K562 (cell line): ENCODE data around the gene MEIS1. TPM values are rescaled to one million over a fixed set of nuclear protein-coding genes. Genes with fewer than 3 reads are reported as not detected.
A peak's percentile ranks its signal among the peaks of the same experiment; 100 is the strongest.

Experiments
- ARHGAP35 ChIP-seq: fragments of 450-650 bp; IDR thresholded peaks from 2 replicates; pipeline ENCODE4 v1.6.1; 2018; ENCODE audit not compliant: partially characterized antibody
- ARID2 ChIP-seq: fragments of 450-650 bp; IDR thresholded peaks from 2 replicates; pipeline ENCODE4 v1.6.1; 2017; ENCODE audit warnings: antibody characterized with exemption, mild to moderate bottlenecking
- BCOR ChIP-seq: fragments of 450-650 bp; IDR thresholded peaks from 2 replicates; pipeline ENCODE4 v1.6.1; 2016
- CBX8 ChIP-seq: fragments of 200-600 bp; sonication (generic); IDR thresholded peaks from 2 replicates; pipeline ENCODE4 v1.6.1; 2012; ENCODE audit warnings: borderline replicate concordance, mixed run types, low read depth, mild to moderate bottlenecking, moderate library complexity, mixed read lengths, low read length, control low read depth, inconsistent platforms; ENCODE audit not compliant: poor library complexity, severe bottlenecking; ENCODE audit errors: extremely low read depth
- FOS ChIP-seq: IDR thresholded peaks from 3 replicates; pipeline ENCODE4 v1.6.1; 2011; ENCODE audit not compliant: insufficient read length; ENCODE audit errors: extremely low read depth
- HDAC2 ChIP-seq: fragments of 450-650 bp; IDR thresholded peaks from 2 replicates; pipeline ENCODE4 v1.6.1; 2016; ENCODE audit warnings: mild to moderate bottlenecking
- JUNB ChIP-seq: fragments of 450-650 bp; formaldehyde crosslinking; conservative IDR thresholded peaks from 2 replicates; pipeline ENCODE4 v1.4.0; 2020; ENCODE audit warnings: mild to moderate bottlenecking
- MLLT1 ChIP-seq, 2 experiments: fragments of 450-650 bp; IDR thresholded peaks; 2 replicates each; pipeline ENCODE4 v1.6.1; 2016
- RAD21 ChIP-seq, 2 experiments: fragments of 250-450 bp in 1 of 2; fragments of 450-650 bp in 1 of 2; sonication (Bioruptor Pico) in 1 of 2; formaldehyde crosslinking in 1 of 2; IDR thresholded peaks in 1 of 2; conservative IDR thresholded peaks in 1 of 2; 2 replicates each; pipeline versions ENCODE4 v1.4.0 to v1.8.0; 2020 to 2022; ENCODE audit warnings: mild to moderate bottlenecking in 2 of 2, moderate library complexity in 1 of 2
- RHOXF2B ChIP-seq: fragments of 250-450 bp; sonication (Bioruptor Pico); conservative IDR thresholded peaks from 2 replicates; pipeline ENCODE4 v1.5.1; 2021
- SMARCA5 ChIP-seq: fragments of 450-650 bp; IDR thresholded peaks from 2 replicates; pipeline ENCODE4 v1.6.1; 2016
- THAP7 ChIP-seq: fragments of 250-450 bp; sonication (Bioruptor Pico); IDR thresholded peaks from 2 replicates; pipeline ENCODE4 v1.5.0; 2021
- ZNF197 ChIP-seq: fragments of 200-800 bp; sonication (Bioruptor generic); IDR thresholded peaks from 2 replicates; pipeline ENCODE4 v1.6.1; 2016; ENCODE audit warnings: low read depth, missing genetic modification characterization, missing compliant biosample characterization
- ZNF280A ChIP-seq: fragments of 450-650 bp; IDR thresholded peaks from 2 replicates; pipeline ENCODE4 v1.6.1; 2018; ENCODE audit warnings: mild to moderate bottlenecking, low read depth; ENCODE audit not compliant: partially characterized antibody
- ZNF583 ChIP-seq: fragments of 250-450 bp; sonication (Bioruptor Pico); IDR thresholded peaks from 2 replicates; pipeline ENCODE4 v1.4.0; 2020
- polyA plus RNA-seq, 8 experiments: library from polyadenylated mRNA; depleted of rRNA in 4 of 8; stranded (reverse) in 5 of 8; unstranded in 3 of 8; fragments of >200 nt; fragmentation: Nextera tagmentation in 2 of 8; fragmentation: Illumina TruSeq in 1 of 8; extraction: Ambion mirVana in 2 of 8; extraction: Trizol in 1 of 8; gene quantifications; 2 replicates each; pipeline versions ENCODE4 v1.2.1 to v1.2.3, GENCODE V29; 2011 to 2014; ENCODE audit warnings: inconsistent platforms in 1 of 8, missing spikeins in 1 of 8
- total RNA-seq, 7 experiments: library from RNA; depleted of rRNA in 6 of 7; stranded (reverse); fragments of >200 nt in 6 of 7; fragmentation: Illumina TruSeq in 2 of 7; extraction: Trizol in 2 of 7; gene quantifications; 2 replicates each; pipeline versions ENCODE4 v1.2.1 to v1.2.3, GENCODE V29; 2011 to 2021; ENCODE audit warnings: low replicate concordance in 1 of 7
- TF ChIP-seq, protein P1 (sequence below), 2 experiments: fragments of 200-800 bp in 1 of 2; sonication (Bioruptor generic) in 1 of 2; sonication (generic) in 1 of 2; formaldehyde crosslinking in 1 of 2; IDR thresholded peaks in 1 of 2; conservative IDR thresholded peaks in 1 of 2; 2 replicates each; pipeline versions ENCODE4 v1.5.0 to v1.6.1; 2016 to 2020; ENCODE audit warnings: missing compliant biosample characterization in 1 of 2, missing genetic modification characterization in 1 of 2, missing genetic modification reagents in 1 of 2
- TF ChIP-seq, protein P2 (sequence below): sonication (generic); formaldehyde crosslinking; IDR thresholded peaks from 2 replicates; pipeline ENCODE4 v1.8.0; 2022; ENCODE audit warnings: mild to moderate bottlenecking, missing genetic modification reagents

Gene MEIS1
- total and polyA plus RNA-seq, 9 of the 15 experiments (the other 6 are each of a cell fraction or from before 2014, with no cell fraction given), result 2.3 to 9.0 (median 5.9) TPM

GRCh38 chr2:66574701-66575624 is 140.0 kb downstream of the MEIS1 start (continued):
- TF ChIP-seq MLLT1 (IDR thresholded peaks at IDR 0.05) (peak; percentile 54 to 76; a peak in 2 of 4 replicates), FOS (no peak), RHOXF2B (no peak), THAP7 (CRISPR knock-in tag) (no peak), ZNF197 (CRISPR knock-in tag) (no peak), JUNB (CRISPR knock-in tag) (no peak), HDAC2 (peak; percentile 74), ZNF583 (CRISPR knock-in tag) (no peak), ARHGAP35 (peak; percentile 55), CBX8 (no peak), RAD21 (CRISPR knock-in tag; conservative IDR thresholded peaks at IDR 0.05 in 1 of 2, IDR thresholded peaks at IDR 0.05 in 1 of 2) (peak; percentile 83 to 94), ARID2 (peak; percentile 77; the same call in 1 of the 2 replicates), ZNF280A (no peak), BCOR (peak; percentile 57; the same call in 1 of the 2 replicates), SMARCA5 (0 out of 2 replicates have a peak, but pooled peaks have one; percentile 58)
- TF ChIP-seq, protein P1, sequence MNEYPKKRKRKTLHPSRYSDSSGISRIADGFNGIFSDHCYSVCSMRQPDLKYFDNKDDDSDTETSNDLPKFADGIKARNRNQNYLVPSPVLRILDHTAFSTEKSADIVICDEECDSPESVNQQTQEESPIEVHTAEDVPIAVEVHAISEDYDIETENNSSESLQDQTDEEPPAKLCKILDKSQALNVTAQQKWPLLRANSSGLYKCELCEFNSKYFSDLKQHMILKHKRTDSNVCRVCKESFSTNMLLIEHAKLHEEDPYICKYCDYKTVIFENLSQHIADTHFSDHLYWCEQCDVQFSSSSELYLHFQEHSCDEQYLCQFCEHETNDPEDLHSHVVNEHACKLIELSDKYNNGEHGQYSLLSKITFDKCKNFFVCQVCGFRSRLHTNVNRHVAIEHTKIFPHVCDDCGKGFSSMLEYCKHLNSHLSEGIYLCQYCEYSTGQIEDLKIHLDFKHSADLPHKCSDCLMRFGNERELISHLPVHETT (CRISPR knock-in tag; conservative IDR thresholded peaks at IDR 0.05 in 1 of 2, IDR thresholded peaks at IDR 0.05 in 1 of 2), result no peak
- TF ChIP-seq, protein P2, sequence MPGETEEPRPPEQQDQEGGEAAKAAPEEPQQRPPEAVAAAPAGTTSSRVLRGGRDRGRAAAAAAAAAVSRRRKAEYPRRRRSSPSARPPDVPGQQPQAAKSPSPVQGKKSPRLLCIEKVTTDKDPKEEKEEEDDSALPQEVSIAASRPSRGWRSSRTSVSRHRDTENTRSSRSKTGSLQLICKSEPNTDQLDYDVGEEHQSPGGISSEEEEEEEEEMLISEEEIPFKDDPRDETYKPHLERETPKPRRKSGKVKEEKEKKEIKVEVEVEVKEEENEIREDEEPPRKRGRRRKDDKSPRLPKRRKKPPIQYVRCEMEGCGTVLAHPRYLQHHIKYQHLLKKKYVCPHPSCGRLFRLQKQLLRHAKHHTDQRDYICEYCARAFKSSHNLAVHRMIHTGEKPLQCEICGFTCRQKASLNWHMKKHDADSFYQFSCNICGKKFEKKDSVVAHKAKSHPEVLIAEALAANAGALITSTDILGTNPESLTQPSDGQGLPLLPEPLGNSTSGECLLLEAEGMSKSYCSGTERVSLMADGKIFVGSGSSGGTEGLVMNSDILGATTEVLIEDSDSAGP, result no peak
